ENCODE results near the gene FXYD4. TPM values are rescaled to one million over a fixed set of nuclear protein-coding genes. Genes with fewer than 3 reads are reported as not detected.

Gene FXYD4
- polyA plus RNA-seq, 1 experiment: not detected

DNA sequence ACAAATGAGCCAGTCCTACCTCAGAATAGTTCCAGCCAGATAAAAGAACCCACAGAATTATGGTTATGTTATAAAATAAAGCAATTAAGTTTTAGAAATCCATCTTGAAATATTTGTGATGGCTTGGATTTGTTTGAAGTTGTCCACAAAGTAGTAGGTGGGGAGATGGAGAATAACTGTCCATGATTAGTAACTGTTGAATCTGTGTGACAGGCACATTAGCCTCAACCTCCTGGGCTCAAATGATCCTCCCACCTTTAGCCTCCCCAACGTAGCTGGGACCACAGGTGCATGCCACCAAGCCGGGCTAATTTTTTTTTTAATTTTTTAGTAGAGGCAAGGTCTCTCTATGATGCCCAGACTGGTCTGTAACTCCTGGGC lies 27.5 kb downstream of the FXYD4 start:
- Histone ChIP-seq H3K27ac (ENCODE audit: low read depth, low read length) (peak overlapping the region; percentile 31), H3K27me3 (ENCODE audit: control insufficient read depth, insufficient read depth, low read length) (no peaks in the 10 kb centered on the region), H3K9me3 (ENCODE audit: control insufficient read depth, insufficient read depth, low read length) (no peaks in the 10 kb centered on the region), H3K4me3 (ENCODE audit: low read depth, low read length) (no peak overlapping the region)
- DNase-seq (ENCODE audit: low read depth, low spot score): no peak
- ChIA-PET CTCF (no interaction called here), POLR2A (no interaction called here)
- TF ChIP-seq, protein P1, sequence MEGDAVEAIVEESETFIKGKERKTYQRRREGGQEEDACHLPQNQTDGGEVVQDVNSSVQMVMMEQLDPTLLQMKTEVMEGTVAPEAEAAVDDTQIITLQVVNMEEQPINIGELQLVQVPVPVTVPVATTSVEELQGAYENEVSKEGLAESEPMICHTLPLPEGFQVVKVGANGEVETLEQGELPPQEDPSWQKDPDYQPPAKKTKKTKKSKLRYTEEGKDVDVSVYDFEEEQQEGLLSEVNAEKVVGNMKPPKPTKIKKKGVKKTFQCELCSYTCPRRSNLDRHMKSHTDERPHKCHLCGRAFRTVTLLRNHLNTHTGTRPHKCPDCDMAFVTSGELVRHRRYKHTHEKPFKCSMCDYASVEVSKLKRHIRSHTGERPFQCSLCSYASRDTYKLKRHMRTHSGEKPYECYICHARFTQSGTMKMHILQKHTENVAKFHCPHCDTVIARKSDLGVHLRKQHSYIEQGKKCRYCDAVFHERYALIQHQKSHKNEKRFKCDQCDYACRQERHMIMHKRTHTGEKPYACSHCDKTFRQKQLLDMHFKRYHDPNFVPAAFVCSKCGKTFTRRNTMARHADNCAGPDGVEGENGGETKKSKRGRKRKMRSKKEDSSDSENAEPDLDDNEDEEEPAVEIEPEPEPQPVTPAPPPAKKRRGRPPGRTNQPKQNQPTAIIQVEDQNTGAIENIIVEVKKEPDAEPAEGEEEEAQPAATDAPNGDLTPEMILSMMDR (IDR thresholded peaks at IDR 0.05; ENCODE audit: low read depth, low read length): no peak

DNA sequence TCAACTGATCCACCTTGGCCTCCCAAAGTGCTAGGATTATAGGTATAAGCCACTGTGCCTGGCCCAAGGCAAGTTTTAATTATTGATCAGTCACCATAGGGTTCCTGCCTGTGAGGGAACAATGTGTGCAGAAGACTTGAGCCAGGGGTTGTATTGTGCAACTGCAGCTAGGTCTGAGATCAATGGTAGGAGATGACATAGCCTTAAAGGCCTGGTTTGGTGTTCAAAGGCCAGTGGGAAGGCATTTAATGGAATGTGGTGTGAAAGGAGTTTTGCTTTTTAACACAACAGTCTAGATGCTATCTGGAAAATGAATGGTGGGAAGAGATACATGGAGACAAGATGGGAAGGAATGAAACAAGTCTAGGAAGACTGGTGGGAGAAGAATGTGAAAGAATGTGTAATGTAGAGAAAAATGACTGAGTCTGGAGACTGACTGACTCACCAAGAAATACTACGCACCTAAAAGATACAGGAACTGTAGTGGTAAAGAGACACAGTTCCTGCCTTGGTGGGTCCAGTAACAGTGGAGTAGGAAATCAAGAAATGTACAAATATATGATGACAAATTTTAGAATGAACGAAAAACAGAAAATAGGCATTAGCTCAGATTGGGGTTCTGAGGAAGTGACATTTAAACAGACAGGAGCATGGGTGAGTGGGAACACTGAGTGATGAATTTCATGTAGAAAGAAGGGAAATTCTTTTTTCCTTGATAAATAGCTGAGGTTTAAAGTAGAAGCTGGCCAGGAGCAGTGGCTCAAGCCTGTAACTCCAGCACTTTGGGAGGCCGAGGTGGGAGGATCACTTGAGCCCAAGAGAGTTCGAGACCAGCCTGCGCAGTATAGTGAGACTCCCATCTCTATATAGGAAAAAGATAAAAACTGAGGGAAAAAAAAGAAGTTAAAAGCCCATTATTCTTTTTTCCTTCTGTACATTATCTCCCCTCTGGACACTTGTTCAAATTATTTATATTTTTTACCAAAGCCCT lies 28.2 kb downstream of the FXYD4 start:
- ChIA-PET CTCF (interaction anchor here (1.1 kb wide), 1 partner anchor 62 kb away, joined by 3 read pairs; no protein-coding TSS in a partner anchor), POLR2A (no interaction called here)
- Histone ChIP-seq H3K9me3 (ENCODE audit: control insufficient read depth, insufficient read depth, low read length) (no peaks in the 10 kb centered on the region), H3K27ac (ENCODE audit: low read depth, low read length) (peak overlapping the region; percentile 31), H3K27me3 (ENCODE audit: control insufficient read depth, insufficient read depth, low read length) (no peaks in the 10 kb centered on the region), H3K4me3 (ENCODE audit: low read depth, low read length) (no peak overlapping the region)
- DNase-seq (ENCODE audit: low read depth, low spot score): no peak
- TF ChIP-seq, protein P1 (IDR thresholded peaks at IDR 0.05; ENCODE audit: low read depth, low read length): no peak

DNA sequence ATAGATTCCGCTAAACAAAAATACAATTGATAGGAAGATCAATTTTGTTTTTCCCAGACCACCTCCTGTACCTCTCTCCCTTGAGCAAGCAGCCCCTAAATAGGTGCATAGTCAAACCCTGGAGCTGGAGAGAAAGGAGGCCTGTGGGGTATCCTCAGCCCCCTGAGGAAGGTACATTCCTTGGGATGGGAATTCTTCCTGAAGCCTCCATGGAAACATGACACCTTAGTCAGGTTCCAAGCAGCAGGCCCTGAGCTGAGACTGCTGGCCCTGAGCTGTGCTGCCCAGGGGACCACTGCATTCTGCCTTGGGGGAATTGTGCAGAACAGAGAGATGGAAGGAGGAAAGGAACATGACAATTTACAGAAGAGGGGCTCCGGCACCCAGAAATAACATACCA lies 30.2 kb downstream of the FXYD4 start:
- CTCF ChIA-PET: no interaction called here
- POLR2A ChIA-PET: no interaction called here

DNA sequence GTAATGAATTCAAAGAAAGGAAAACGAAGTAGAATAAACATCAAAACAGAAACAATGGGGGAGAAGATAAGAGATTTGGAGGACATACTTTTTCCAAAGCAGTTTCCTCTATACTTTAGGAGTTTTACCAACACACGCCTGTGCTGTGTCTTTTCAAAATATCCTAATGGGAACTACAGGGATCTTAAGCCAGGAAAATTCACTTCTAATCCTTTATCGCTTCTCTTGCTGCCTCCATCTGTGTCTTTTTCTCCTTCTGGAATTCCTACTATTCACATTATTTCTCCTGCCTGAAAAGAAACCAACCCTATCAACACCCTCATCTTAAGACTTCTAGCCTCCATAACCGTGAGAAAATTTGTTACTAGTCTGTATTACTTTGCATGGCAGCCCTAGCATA lies 30.7 kb downstream of the FXYD4 start:
- POLR2A ChIA-PET: no interaction called here
- Histone ChIP-seq H3K4me3 (ENCODE audit: low read depth, low read length) (no peak overlapping the region), H3K27ac (ENCODE audit: low read depth, low read length) (no peak overlapping the region), H3K9me3 (ENCODE audit: control insufficient read depth, insufficient read depth, low read length) (no peaks in the 10 kb centered on the region), H3K27me3 (ENCODE audit: control insufficient read depth, insufficient read depth, low read length) (no peaks in the 10 kb centered on the region)
- TF ChIP-seq, protein P1 (IDR thresholded peaks at IDR 0.05; ENCODE audit: low read depth, low read length): no peak
- no peak for DNase-seq (ENCODE audit: low read depth, low spot score)
- CTCF ChIA-PET: no interaction called here

More for the DNA sequence above, 30.2 kb downstream of the FXYD4 start:
- H3K27me3 ChIP-seq (ENCODE audit: control insufficient read depth, insufficient read depth, low read length): no peaks in the 10 kb centered on the region
- TF ChIP-seq, protein P1 (IDR thresholded peaks at IDR 0.05; ENCODE audit: low read depth, low read length): no peak
- no peak for DNase-seq (ENCODE audit: low read depth, low spot score)
- no peak overlapping the region for H3K4me3 ChIP-seq (ENCODE audit: low read depth, low read length)
- H3K27ac ChIP-seq (ENCODE audit: low read depth, low read length): no peak overlapping the region
- no peaks in the 10 kb centered on the region for H3K9me3 ChIP-seq (ENCODE audit: control insufficient read depth, insufficient read depth, low read length)

DNA sequence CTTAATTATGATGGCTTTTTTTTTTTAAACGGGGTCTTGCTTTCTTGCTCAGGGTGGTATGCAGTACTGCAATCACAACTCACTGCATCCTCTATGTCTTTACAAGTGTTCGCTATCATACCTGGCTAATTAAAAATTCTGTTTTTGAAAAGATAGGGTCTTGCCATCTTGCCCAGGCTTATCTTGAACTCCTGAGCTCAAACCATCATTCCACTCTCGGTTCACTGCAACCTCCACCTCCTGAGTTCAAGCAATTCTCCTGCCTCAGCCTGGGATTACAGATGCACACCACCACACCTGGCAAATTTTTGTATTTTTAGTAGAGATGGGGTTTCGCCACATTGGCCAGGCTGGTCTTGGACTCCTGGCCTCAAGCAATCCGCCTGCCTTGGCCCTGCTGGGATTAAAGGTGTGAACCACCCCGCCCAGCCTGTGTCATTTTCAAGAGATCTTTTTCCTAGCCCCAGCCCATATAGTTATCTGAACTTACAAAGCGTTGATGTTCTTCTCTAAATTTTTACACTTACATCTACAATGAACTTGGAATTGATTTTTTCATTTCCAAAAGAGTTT lies 31.5 kb downstream of the FXYD4 start:
- DNase-seq (ENCODE audit: low read depth, low spot score): no peak
- ChIA-PET CTCF (no interaction called here), POLR2A (no interaction called here)
- Histone ChIP-seq H3K27me3 (ENCODE audit: control insufficient read depth, insufficient read depth, low read length) (no peaks in the 10 kb centered on the region), H3K27ac (ENCODE audit: low read depth, low read length) (no peak overlapping the region), H3K4me3 (ENCODE audit: low read depth, low read length) (no peak overlapping the region), H3K9me3 (ENCODE audit: control insufficient read depth, insufficient read depth, low read length) (no peaks in the 10 kb centered on the region; the same call in 1 of the 2 replicates)
- TF ChIP-seq, protein P1 (IDR thresholded peaks at IDR 0.05; ENCODE audit: low read depth, low read length): no peak

Data from AG04450 (cell line).